GDM1 (cell line): Measurements from ENCODE around the gene NUP93.
"Not testable (repeated sequence)": the region's sequence is repeated elsewhere in the genome, so short reads cannot be mapped to it uniquely, and the experiment has no call there.

Experiments
- DNase-seq: peaks from one replicate; lab custom pipeline; 2025; lab: John Stamatoyannopoulos, UW

Gene NUP93

GRCh38 chr16:56870276-56870888, 140.5 kb downstream of the NUP93 start:
- no peak for DNase-seq

- DNase-seq: no peak
These were observed 141.3 kb downstream of the NUP93 start for GRCh38 chr16:56871172-56871593.

- no peak for DNase-seq
These were observed 143.0 kb downstream of the NUP93 start for GRCh38 chr16:56872863-56873391.

GRCh38 chr16:56874800-56875199, 144.9 kb downstream of the NUP93 start:
- no peak for DNase-seq

GRCh38 chr16:56876048-56876447, 146.1 kb downstream of the NUP93 start:
- DNase-seq: no peak

- DNase-seq: no peak
These were observed 147.7 kb downstream of the NUP93 start for GRCh38 chr16:56877486-56878182.

- DNase-seq: no peak
These were observed 148.4 kb downstream of the NUP93 start for GRCh38 chr16:56878282-56878854.

- no peak for DNase-seq
These were observed 149.3 kb downstream of the NUP93 start for GRCh38 chr16:56879276-56879675.

- DNase-seq: no peak
These were observed 150.2 kb downstream of the NUP93 start for GRCh38 chr16:56880176-56880575.

- no peak for DNase-seq
These were observed 150.8 kb downstream of the NUP93 start for GRCh38 chr16:56880685-56881084.

- no peak for DNase-seq
These were observed 152.3 kb downstream of the NUP93 start for GRCh38 chr16:56882077-56882800.

- no peak for DNase-seq
These were observed 153.7 kb downstream of the NUP93 start for GRCh38 chr16:56883586-56883985.

GRCh38 chr16:56884026-56884582, 154.2 kb downstream of the NUP93 start:
- DNase-seq: no peak

GRCh38 chr16:56884929-56885328, 155.0 kb downstream of the NUP93 start:
- DNase-seq: not testable (repeated sequence)

- no peak for DNase-seq
These were observed 155.7 kb downstream of the NUP93 start for GRCh38 chr16:56885446-56886162.

GRCh38 chr16:56886296-56886695, 156.4 kb downstream of the NUP93 start:
- no peak for DNase-seq

GRCh38 chr16:56886826-56887225, 156.9 kb downstream of the NUP93 start:
- no peak for DNase-seq

- no peak for DNase-seq
These were observed 158.9 kb downstream of the NUP93 start for GRCh38 chr16:56888806-56889205.

- no peak for DNase-seq
These were observed 159.3 kb downstream of the NUP93 start for GRCh38 chr16:56889206-56889605.

GRCh38 chr16:56891685-56892084, 161.8 kb downstream of the NUP93 start:
- no peak for DNase-seq

- no peak for DNase-seq
These were observed 162.8 kb downstream of the NUP93 start for GRCh38 chr16:56892705-56893104.
